Spleen (tissue), 7 donors: ENCODE data around the gene PDCD1.

Source experiments
- POLR2A ChIP-seq, 3 donors: fragments of 450-650 bp; IDR thresholded peaks; one replicate each; pipeline ENCODE4 v1.5.1; 2017; ENCODE audit warnings: antibody characterized with exemption in 3 of 3, mild to moderate bottlenecking in 1 of 3
- TF ChIP-seq, protein P1 (sequence below), 11 experiments: fragments of 200-600 bp in 7 of 11; fragments of 450-650 bp in 4 of 11; sonication (generic) in 4 of 11; IDR thresholded peaks in 8 of 11; conservative IDR thresholded peaks in 3 of 11; 1 replicate in 7 of 11; 2 replicates in 4 of 11; pipeline versions ENCODE4 v1.4.0 to v1.8.0; 2016 to 2021; ENCODE audit warnings: antibody characterized with exemption in 11 of 11, inconsistent platforms in 4 of 11, mild to moderate bottlenecking in 1 of 11
- donor health status: DM: no; HTN: no; CAD: no; lungs with moderate emphysema.
- donor health status: DM: no; HTN: no; CAD: no.
- donor health status: DM: no; HTN: no; CAD: no.

GRCh38 chr2:241865957-241866789 lies 7.5 kb upstream of the PDCD1 start:
- TF ChIP-seq, protein P1, sequence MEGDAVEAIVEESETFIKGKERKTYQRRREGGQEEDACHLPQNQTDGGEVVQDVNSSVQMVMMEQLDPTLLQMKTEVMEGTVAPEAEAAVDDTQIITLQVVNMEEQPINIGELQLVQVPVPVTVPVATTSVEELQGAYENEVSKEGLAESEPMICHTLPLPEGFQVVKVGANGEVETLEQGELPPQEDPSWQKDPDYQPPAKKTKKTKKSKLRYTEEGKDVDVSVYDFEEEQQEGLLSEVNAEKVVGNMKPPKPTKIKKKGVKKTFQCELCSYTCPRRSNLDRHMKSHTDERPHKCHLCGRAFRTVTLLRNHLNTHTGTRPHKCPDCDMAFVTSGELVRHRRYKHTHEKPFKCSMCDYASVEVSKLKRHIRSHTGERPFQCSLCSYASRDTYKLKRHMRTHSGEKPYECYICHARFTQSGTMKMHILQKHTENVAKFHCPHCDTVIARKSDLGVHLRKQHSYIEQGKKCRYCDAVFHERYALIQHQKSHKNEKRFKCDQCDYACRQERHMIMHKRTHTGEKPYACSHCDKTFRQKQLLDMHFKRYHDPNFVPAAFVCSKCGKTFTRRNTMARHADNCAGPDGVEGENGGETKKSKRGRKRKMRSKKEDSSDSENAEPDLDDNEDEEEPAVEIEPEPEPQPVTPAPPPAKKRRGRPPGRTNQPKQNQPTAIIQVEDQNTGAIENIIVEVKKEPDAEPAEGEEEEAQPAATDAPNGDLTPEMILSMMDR (IDR thresholded peaks at IDR 0.05 in 8 of 11, conservative IDR thresholded peaks at IDR 0.05 in 3 of 11): no peak
- no peak for TF ChIP-seq POLR2A (IDR thresholded peaks at IDR 0.05)
